H9 (cell line): ENCODE measurements around the gene LMX1B. TPM values are rescaled to one million over a fixed set of nuclear protein-coding genes. Genes with fewer than 3 reads are reported as not detected.

ENCODE experiments used
- DNase-seq: peaks from one replicate; pipeline ENCODE4 v3.0.0-alpha.2; 2017
- H2AFZ ChIP-seq: one replicate; pipeline ENCODE4 v1.6.1; 2013; ENCODE audit warnings: mild to moderate bottlenecking, low read length, control low read depth, moderate library complexity
- H2AK5ac ChIP-seq: 2 replicates; pipeline ENCODE4 v1.6.1; 2013; ENCODE audit warnings: low read length, control low read depth, mixed read lengths; ENCODE audit not compliant: insufficient read length
- H2BK120ac ChIP-seq: one replicate; pipeline ENCODE4 v1.6.1; 2013; ENCODE audit warnings: low read depth, mild to moderate bottlenecking, low read length, control low read depth, inconsistent platforms; ENCODE audit not compliant: poor library complexity, severe bottlenecking
- H2BK12ac ChIP-seq: 2 replicates; pipeline ENCODE4 v1.6.1; 2013; ENCODE audit warnings: low read length, control low read depth, mixed read lengths, low read depth; ENCODE audit not compliant: insufficient read length
- H2BK15ac ChIP-seq: 2 replicates; pipeline ENCODE4 v1.6.1; 2013; ENCODE audit warnings: low read depth, low read length, control low read depth
- H2BK20ac ChIP-seq: one replicate; pipeline ENCODE4 v1.6.1; 2013; ENCODE audit warnings: low read depth, mild to moderate bottlenecking, low read length, control low read depth, inconsistent platforms; ENCODE audit not compliant: poor library complexity, severe bottlenecking
- H2BK5ac ChIP-seq: 2 replicates; pipeline ENCODE4 v1.6.1; 2013; ENCODE audit warnings: low read length, control low read depth, mixed read lengths; ENCODE audit not compliant: insufficient read length
- H3K14ac ChIP-seq: 2 replicates; pipeline ENCODE4 v1.6.1; 2013; ENCODE audit warnings: low read length, control low read depth; ENCODE audit not compliant: insufficient read depth
- H3K18ac ChIP-seq: 2 replicates; pipeline ENCODE4 v1.6.1; 2013; ENCODE audit warnings: low read depth, mild to moderate bottlenecking, mixed read lengths, low read length, control low read depth; ENCODE audit not compliant: insufficient read length
- H3K23ac ChIP-seq: 2 replicates; pipeline ENCODE4 v1.6.1; 2013; ENCODE audit warnings: low read length, control low read depth, mixed read lengths, low read depth; ENCODE audit not compliant: insufficient read length
- H3K23me2 ChIP-seq: 2 replicates; pipeline ENCODE4 v1.6.1; 2013; ENCODE audit warnings: low read depth, mild to moderate bottlenecking, mixed read lengths, low read length, control low read depth; ENCODE audit not compliant: insufficient read length, poor library complexity, severe bottlenecking
- H3K27ac ChIP-seq: 2 replicates; pipeline ENCODE4 v1.5.1; 2013; ENCODE audit warnings: low read length, control low read depth, mixed read lengths, low read depth; ENCODE audit not compliant: insufficient read length
- H3K27me3 ChIP-seq: 2 replicates; pipeline ENCODE4 v1.6.1; 2013; ENCODE audit warnings: low read length, control low read depth, inconsistent platforms; ENCODE audit not compliant: insufficient read depth
- H3K4ac ChIP-seq: 2 replicates; pipeline ENCODE4 v1.6.1; 2013; ENCODE audit warnings: low read depth, mild to moderate bottlenecking, control low read depth, inconsistent platforms, low read length, moderate library complexity
- H3K4me1 ChIP-seq: 2 replicates; pipeline ENCODE4 v1.6.1; 2013; ENCODE audit warnings: low read length, control low read depth, inconsistent platforms; ENCODE audit not compliant: insufficient read depth
- H3K4me2 ChIP-seq: 2 replicates; pipeline ENCODE4 v1.6.1; 2013; ENCODE audit warnings: low read length, control low read depth, mixed read lengths; ENCODE audit not compliant: insufficient read length, insufficient read depth
- H3K56ac ChIP-seq: 2 replicates; pipeline ENCODE4 v1.6.1; 2013; ENCODE audit warnings: low read depth, mild to moderate bottlenecking, mixed read lengths, low read length, control low read depth; ENCODE audit not compliant: insufficient read length
- H3K79me1 ChIP-seq: 2 replicates; pipeline ENCODE4 v1.6.1; 2013; ENCODE audit warnings: low read depth, mild to moderate bottlenecking, moderate library complexity, low read length, control low read depth, inconsistent platforms; ENCODE audit not compliant: insufficient read depth, poor library complexity, severe bottlenecking
- H3K79me2 ChIP-seq: 2 replicates; pipeline ENCODE4 v1.6.1; 2013; ENCODE audit warnings: low read length, control low read depth, inconsistent platforms; ENCODE audit not compliant: insufficient read depth
- H3K9ac ChIP-seq: 2 replicates; pipeline ENCODE4 v1.6.1; 2013; ENCODE audit warnings: low read length, control low read depth, mixed read lengths; ENCODE audit not compliant: insufficient read length; ENCODE audit errors: extremely low read depth
- H3K9me3 ChIP-seq: one replicate; pipeline ENCODE4 v1.6.1; 2013; ENCODE audit warnings: low read depth, low read length, inconsistent platforms; ENCODE audit not compliant: control insufficient read depth
- H3T11ph ChIP-seq: one replicate; pipeline ENCODE4 v1.6.1; 2013; ENCODE audit warnings: mild to moderate bottlenecking, low read length, control low read depth, inconsistent platforms
- H4K20me1 ChIP-seq: one replicate; pipeline ENCODE4 v1.6.1; 2013; ENCODE audit not compliant: control insufficient read depth, insufficient read length, insufficient read depth
- H4K5ac ChIP-seq: 2 replicates; pipeline ENCODE4 v1.6.1; 2013; ENCODE audit warnings: low read depth, mild to moderate bottlenecking, mixed read lengths, low read length, control low read depth; ENCODE audit not compliant: insufficient read length
- H4K8ac ChIP-seq: replicated peaks from 2 replicates; pipeline ENCODE4 v1.6.1; 2013; ENCODE audit warnings: low read length, control low read depth, mixed read lengths, low read depth; ENCODE audit not compliant: insufficient read length
- H4K91ac ChIP-seq: 2 replicates; pipeline ENCODE4 v1.6.1; 2013; ENCODE audit warnings: low read depth, mild to moderate bottlenecking, moderate library complexity, mixed read lengths, low read length, control low read depth; ENCODE audit not compliant: insufficient read length
- H3K27ac Mint-ChIP-seq, 3 experiments: 2 replicates in 2 of 3; 3 replicates in 1 of 3; pipeline ENCODE4 v1.8.0; 2020 to 2021; ENCODE audit warnings: mixed read lengths in 3 of 3, mild to moderate bottlenecking in 1 of 3, moderate library complexity in 1 of 3
- H3K27me3 Mint-ChIP-seq: 2 replicates; pipeline ENCODE4 v1.8.0; 2021; ENCODE audit warnings: low read depth, mild to moderate bottlenecking, moderate library complexity, mixed read lengths
- H3K36me3 Mint-ChIP-seq, 3 experiments: 2 replicates in 2 of 3; 3 replicates in 1 of 3; pipeline ENCODE4 v1.8.0; 2020 to 2021; ENCODE audit warnings: low read depth in 3 of 3, mixed read lengths in 3 of 3; ENCODE audit not compliant: insufficient read depth in 1 of 3
- H3K4me1 Mint-ChIP-seq, 2 experiments: 2 replicates each; pipeline ENCODE4 v1.8.0; 2020; ENCODE audit warnings: mixed read lengths in 2 of 2
- H3K4me3 Mint-ChIP-seq, 2 experiments: 2 replicates in 1 of 2; 3 replicates in 1 of 2; pipeline ENCODE4 v1.8.0; 2020 to 2021; ENCODE audit warnings: mild to moderate bottlenecking in 2 of 2, mixed read lengths in 2 of 2, moderate library complexity in 1 of 2
- H3K9me3 Mint-ChIP-seq, 2 experiments: 2 replicates in 1 of 2; 3 replicates in 1 of 2; pipeline ENCODE4 v1.8.0; 2020; ENCODE audit warnings: mild to moderate bottlenecking in 2 of 2, mixed read lengths in 2 of 2, moderate library complexity in 1 of 2
- CTCF ChIP-seq: fragments of 200-600 bp; sonication (generic); conservative IDR thresholded peaks from 3 replicates; pipeline ENCODE4 v1.8.0; 2021; ENCODE audit warnings: antibody characterized with exemption, mild to moderate bottlenecking
- WGBS: extraction: QIAGEN DNeasy Blood & Tissue Kit; methylation state at CpG from one replicate; pipeline ENCODE4 v1.1.7; 2013; ENCODE audit warnings: missing lambda C conversion rate, low lambda C conversion rate, mixed read lengths; ENCODE audit not compliant: insufficient read length; ENCODE audit errors: extremely low coverage; 5-methylcytosine and 5-hydroxymethylcytosine counted together
- total RNA-seq: library from RNA; stranded (reverse); gene quantifications from 2 replicates; pipeline ENCODE4 v1.2.1, GENCODE V29; 2021

Gene LMX1B
- total RNA-seq, 1 experiment from 2014 or later, result 0.85 TPM

- DNase-seq, result no peak
- no peak overlapping the region for H2BK12ac ChIP-seq
- no peak for TF ChIP-seq CTCF
- H2AK5ac ChIP-seq, result no peak overlapping the region
- Mint-ChIP-seq H3K9me3 (peaks cover 0 to 2% of the 10 kb centered on the region in 2 experiments; a peak in 1 of 5 replicates), H3K4me1 (peaks cover 21 to 31% of the 10 kb centered on the region in 2 experiments), H3K27me3 (peaks cover 25% of the 10 kb centered on the region), H3K4me3 (no peak overlapping the region), H3K27ac (no peak overlapping the region), H3K36me3 (no peaks in the 10 kb centered on the region; a peak in 1 of 7 replicates)
- no peaks in the 10 kb centered on the region; the same call in 1 of the 2 replicates for H3K4me1 ChIP-seq
- no peak overlapping the region for H3K9ac ChIP-seq
- no peak overlapping the region for H3K23ac ChIP-seq
- no peak overlapping the region for H2BK20ac ChIP-seq
- H3K27me3 ChIP-seq, result no peaks in the 10 kb centered on the region
- H3K14ac ChIP-seq, result no peak overlapping the region
- no peak overlapping the region for H4K5ac ChIP-seq
- H4K20me1 ChIP-seq, result no peaks in the 10 kb centered on the region
- no peak overlapping the region for H2BK5ac ChIP-seq
- H4K8ac ChIP-seq, result no peak overlapping the region
- H3K9me3 ChIP-seq, result no peaks in the 10 kb centered on the region
- H3T11ph ChIP-seq, result no peak overlapping the region
- no peak overlapping the region for H2BK15ac ChIP-seq
- no peaks in the 10 kb centered on the region for H3K23me2 ChIP-seq
- H3K18ac ChIP-seq, result no peak overlapping the region
- H3K27ac ChIP-seq, result no peak overlapping the region
- no peak overlapping the region for H2AFZ ChIP-seq
- WGBS, result no CpG with 5 or more reads among the region's 7 CpGs
- no peaks in the 10 kb centered on the region for H3K79me1 ChIP-seq
- H3K4me2 ChIP-seq, result no peak overlapping the region
- no peak overlapping the region for H3K56ac ChIP-seq
- no peaks in the 10 kb centered on the region for H3K79me2 ChIP-seq
- H4K91ac ChIP-seq, result no peak overlapping the region
- H2BK120ac ChIP-seq, result no peak overlapping the region
- no peak overlapping the region for H3K4ac ChIP-seq
These were observed 29.1 kb upstream of the LMX1B start for GRCh38 chr9:126584611-126585010.
